GM21737 (cell line): ENCODE data around the gene MARCHF3.

ENCODE experiments used
- ATAC-seq: cut with Tn5 transposase; IDR thresholded peaks from one replicate; pipeline ENCODE4 v1.9.1; 2021; ENCODE audit warnings: mild to moderate bottlenecking, moderate library complexity; ENCODE audit not compliant: unreplicated experiment

MARCHF3 gene

GRCh38 chr5:126987271-126987899, 43.0 kb downstream of the MARCHF3 start:
- ATAC-seq = no peak

DNA sequence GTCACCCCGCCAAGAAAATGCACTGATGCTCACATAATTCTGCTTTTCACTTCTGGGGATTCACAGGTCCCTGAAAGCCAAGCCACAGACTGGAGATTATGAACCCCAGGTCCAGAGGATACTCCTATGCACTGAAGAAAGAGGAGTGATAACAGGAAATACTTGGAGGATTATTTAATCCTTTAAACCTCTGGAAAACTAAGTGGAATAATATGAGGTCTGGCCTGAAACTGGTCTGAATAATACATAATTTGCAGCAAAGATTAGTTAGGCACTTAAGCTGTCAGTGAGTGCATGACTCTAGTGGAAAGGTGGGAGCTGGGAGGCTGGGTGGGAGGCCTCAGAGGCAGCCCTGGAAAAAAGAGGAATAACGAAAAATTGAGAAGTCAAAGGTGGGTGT, 45.7 kb downstream of the MARCHF3 start:
- ATAC-seq = no peak

GRCh38 chr5:126983874-126984266, 46.5 kb downstream of the MARCHF3 start:
- no peak for ATAC-seq

- ATAC-seq = no peak
Measured at GRCh38 chr5:126982926-126983873, 47.2 kb downstream of the MARCHF3 start.

DNA sequence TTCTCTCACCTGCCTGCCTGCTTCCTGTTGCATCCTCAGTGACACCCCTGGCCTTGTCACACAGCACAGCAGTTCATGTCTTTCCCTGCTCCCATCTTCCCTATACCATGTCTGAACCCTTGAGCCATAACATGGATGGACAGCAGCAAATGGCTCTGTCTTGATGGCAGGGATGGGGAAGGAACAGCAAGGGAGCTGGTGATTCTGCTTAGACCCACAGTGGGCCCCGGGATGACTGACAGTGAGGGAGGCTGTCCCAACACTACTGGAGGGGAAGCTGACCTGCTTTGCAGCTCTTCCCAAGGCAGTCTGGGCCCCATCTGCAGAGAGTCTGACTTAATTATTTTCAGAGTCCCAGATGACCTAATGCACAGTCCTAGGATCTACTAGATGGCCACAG, 48.2 kb downstream of the MARCHF3 start:
- no peak for ATAC-seq

DNA sequence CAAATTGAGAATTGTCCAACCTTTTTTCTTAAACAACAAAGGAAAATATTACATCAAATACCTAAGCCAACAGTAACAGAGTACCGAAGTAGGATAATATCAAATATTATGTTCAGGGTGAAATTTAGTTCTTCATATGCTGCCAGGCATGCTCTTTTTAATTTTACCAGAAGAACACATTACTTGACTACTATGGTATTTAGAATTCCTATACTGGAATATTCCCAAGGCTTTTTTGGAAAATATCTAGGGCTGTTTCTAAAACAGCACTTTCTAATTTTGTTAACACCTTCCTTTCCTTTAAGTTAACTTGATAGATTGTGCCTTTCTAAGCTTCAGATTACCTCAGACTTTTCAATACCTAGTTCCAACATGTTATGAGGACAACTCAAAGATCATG, 48.7 kb downstream of the MARCHF3 start:
- no peak for ATAC-seq

DNA sequence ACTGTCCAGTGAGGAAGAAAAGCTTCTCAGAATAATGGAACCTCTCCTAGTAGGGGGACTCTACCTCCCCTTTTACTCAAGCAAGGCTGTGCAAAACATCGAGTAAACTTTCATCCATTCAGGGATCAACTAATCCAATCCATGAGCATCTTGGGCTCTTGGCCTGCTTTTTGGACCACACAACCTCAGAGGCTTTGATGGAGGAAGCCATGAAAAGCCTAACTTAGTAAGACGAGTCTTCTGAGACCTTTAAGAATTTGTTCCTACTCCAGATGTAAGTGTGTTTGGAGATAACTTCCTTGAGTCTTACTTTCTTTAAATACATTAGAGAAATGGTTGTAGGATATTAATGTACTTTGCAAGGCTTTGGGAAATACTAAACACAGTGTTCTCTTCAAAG, 49.1 kb downstream of the MARCHF3 start:
- no peak for ATAC-seq

DNA sequence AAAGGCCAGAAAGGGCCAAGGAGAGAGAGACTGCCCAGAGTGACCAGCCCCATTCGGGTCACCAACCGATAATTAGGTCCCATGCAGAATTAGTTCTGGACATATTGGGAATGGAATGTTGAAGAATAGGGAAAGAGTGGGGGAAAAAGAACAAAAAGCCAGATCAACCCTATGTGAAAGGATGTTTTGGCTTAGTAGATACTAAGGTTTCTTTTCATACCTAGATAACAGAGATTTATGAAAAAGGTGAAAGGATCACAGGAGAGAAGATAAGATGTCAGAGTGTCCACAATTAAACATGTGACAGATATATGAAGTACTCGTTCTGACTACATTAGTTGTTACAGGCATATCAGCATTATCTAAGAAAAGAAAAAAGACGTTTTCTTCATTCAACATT, 52.1 kb downstream of the MARCHF3 start:
- no peak for ATAC-seq

DNA sequence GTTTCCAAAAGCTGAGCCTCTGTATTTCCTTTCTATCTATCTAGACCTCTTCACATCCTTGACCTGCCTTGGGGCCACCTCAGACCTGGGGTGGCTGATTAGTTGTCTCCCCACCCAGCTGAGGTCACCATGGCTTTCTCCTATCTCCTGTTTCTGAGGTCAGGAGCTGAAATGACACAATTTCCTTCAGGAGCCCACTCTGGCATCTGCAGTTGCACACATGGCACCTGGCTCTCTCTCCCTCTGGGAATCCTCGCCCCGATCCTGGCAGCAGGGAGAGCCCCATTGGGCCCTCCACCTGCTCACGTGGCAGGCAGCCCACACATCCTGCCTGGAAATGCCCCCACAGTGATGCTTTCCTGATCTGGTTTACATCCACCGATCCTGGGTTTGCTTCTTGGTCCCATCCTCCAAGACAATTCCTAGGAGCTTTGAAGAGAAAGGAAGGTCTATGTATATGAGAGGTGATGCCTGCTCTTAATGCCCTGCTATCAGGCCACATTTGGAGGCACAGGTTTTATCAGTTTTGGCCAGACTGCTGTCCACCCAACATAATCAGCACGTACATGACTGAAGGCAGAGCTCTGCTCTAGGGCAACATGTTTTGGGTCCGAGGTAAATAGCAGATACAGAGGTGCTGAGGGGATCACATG, 53.7 kb downstream of the MARCHF3 start:
- no peak for ATAC-seq

DNA sequence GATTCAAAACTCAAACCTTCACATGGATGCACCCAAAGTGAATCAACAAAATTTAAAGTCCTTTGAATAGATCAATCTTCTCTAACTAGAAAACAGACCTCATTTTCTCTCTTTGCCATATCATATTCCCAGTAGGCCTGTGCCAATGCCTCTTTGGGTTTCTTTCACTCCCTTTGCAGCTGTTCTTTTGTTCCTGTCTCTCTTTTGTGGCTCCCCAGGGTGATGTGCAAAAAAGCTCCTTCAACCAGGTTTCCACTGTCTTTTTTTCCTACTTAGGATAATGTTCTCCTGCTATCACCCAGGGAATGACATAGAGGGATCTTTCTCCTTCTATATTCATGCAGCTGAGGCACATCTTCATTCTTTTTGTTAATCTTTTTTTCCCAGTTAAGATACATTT, 54.6 kb downstream of the MARCHF3 start:
- no peak for ATAC-seq

GRCh38 chr5:126973193-126973592, 57.2 kb downstream of the MARCHF3 start:
- no peak for ATAC-seq

DNA sequence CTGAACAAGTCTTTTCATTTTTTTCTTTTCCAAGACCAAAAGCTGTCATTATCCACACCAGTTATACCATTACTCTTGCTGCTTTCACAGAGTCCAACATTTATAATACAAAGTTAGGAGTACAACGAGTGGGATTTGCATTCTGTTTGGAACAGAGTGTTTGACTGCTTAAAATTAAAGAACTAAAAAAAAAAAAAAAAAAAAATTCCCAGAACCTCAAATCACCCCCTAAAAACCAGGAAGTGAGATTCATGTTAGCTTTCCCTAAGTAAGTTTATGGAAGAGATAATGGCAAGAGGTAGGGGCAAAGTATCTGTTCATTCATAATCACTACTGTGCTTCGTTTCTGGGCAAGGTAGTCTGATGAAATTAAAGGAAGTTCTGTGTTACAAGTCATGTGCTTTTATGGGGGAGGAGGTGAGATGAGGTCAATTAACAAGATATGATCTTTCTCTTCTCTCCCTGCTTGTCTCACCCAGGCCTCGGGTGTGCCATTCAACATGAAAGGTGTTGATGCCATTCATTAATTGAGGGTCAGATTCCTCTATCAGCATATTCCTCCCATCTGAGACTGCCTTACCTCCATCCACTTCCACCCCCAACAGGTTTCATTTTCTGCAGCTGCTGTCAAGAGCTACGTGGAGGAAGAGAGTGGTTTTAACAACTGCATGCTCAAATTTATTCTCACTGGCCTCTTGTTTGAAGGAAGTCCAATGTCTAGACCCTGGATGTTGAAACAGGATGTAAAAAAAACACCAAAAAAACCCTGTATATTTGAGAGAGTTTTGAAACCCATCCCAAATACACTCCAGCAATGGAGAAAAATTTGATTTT, 58.1 kb downstream of the MARCHF3 start:
- peak; percentile 67 for ATAC-seq

DNA sequence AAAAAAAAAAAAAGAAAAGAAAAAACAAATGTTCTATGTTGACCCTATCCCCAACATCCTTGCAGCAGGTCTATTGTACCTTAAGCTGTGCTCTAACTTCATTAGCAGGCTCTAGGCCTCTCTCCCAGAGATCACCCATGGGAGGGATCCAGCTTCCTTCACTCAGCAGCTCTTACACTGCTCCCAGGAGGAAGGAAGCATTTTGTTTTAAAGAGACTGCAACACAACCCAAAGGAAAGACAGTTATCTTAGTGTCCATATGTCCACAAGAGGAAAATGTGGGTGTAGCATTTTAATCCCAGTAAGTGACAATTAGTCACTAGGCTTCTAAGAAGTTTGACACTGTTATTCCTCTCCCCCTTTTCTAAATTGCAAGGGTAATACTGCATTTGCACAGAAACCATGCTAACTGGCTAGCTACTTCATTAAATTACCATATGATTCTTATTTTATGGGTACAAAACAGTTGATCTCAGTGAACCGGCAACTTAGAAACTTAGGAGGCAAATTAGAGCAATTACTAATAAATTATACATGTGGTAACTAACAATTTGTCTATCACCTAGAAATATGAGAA, 58.8 kb downstream of the MARCHF3 start:
- no peak for ATAC-seq

- ATAC-seq = no peak
Measured at GRCh38 chr5:126970517-126971017, 59.8 kb downstream of the MARCHF3 start.

DNA sequence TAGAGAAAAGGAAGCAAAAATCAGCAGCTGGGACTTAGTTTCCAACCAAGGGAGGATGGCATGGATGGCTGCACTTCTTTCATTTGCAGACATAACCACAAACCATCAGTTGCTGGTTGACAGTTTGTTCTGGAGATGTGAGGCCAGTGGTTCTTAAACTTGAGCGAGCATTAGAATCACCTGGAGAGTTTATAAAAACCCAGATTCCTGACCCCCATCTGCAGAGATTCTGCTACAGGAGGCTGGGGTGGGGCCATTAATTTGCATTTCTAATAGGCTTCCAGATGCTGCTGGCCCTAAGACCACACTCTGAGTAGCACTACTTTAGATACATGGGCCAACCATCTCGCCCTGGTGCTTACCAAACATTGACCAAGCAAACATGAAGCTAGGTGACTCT, 60.8 kb downstream of the MARCHF3 start:
- ATAC-seq = peak; percentile 39

- no peak for ATAC-seq
Measured at GRCh38 chr5:126967808-126968466, 62.4 kb downstream of the MARCHF3 start.

GRCh38 chr5:126965487-126965886, 64.9 kb downstream of the MARCHF3 start:
- no peak for ATAC-seq

GRCh38 chr5:126965061-126965475, 65.3 kb downstream of the MARCHF3 start:
- peak; percentile 35 for ATAC-seq

DNA sequence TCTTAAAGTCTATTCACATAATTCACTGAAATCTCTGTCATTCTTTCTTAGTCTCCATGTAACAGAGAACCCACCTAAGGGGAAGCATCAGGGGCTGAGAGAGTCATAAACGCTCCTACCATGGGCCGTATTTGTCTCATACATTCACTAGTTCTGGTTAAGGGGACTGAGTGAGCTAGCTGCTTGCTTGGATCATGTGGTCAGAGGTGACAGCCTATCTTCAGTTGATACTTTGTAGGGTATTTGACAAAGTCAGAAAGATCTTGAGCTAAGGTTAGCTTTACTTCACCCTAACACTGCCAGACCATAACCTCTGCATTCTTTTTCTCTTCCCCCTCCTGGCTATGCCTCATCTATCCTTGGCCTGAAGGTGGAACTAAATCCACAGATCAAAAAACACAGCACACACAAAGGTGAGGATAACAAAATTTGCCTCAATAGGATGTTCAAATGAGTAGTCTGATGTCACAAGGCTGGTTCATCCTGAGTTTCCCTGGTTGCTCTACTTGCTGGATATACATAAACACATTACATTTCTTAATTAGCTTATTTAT, 66.5 kb downstream of the MARCHF3 start:
- ATAC-seq = no peak
